ENCODE measurements around the gene DPP10. TPM values are rescaled to one million over a fixed set of nuclear protein-coding genes. Genes with fewer than 3 reads are reported as not detected.

DPP10 gene
- total RNA-seq, 6 experiments from 2014 or later = not detected

DNA sequence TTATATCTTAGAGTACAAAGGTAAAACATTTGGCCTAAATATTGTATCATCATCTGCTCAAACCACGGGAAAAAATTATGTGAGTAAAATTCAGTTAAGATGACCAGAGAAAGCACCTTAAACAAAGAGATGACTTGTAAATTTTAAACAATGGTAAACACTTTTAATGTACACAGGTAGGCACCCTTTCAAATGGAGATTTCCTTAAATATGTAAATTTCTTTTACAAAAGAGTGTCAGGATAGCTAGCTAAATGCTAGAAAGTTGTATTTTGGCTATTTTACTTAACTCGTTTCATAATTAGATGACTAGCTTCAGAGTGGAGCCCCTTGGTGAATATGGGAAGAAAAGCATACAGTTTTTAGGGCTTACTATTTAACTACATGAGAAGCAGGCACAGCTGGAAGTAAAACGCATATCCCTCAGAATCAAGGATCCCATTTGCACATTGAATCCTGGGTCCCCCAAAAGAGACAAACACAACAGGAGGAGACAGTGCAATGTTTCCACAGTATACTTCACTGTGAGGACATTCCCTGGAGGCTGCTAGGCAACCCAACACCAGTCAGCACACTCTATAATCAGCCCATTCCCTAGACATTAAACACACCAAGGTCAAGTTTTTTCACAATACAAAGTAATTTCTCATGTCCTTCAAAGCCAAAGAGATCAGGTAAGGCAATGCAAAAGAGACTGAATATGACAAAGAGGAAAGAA lies 1154.4 kb downstream of the DPP10 start:
- H3K4me3 Mint-ChIP-seq = no peak overlapping the region
- H3K4me1 Mint-ChIP-seq (ENCODE audit: low read depth) = no peaks in the 10 kb centered on the region
- no peak overlapping the region for H3K27ac Mint-ChIP-seq
- DNase-seq = no peak
- TF ChIP-seq, protein P1, sequence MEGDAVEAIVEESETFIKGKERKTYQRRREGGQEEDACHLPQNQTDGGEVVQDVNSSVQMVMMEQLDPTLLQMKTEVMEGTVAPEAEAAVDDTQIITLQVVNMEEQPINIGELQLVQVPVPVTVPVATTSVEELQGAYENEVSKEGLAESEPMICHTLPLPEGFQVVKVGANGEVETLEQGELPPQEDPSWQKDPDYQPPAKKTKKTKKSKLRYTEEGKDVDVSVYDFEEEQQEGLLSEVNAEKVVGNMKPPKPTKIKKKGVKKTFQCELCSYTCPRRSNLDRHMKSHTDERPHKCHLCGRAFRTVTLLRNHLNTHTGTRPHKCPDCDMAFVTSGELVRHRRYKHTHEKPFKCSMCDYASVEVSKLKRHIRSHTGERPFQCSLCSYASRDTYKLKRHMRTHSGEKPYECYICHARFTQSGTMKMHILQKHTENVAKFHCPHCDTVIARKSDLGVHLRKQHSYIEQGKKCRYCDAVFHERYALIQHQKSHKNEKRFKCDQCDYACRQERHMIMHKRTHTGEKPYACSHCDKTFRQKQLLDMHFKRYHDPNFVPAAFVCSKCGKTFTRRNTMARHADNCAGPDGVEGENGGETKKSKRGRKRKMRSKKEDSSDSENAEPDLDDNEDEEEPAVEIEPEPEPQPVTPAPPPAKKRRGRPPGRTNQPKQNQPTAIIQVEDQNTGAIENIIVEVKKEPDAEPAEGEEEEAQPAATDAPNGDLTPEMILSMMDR (IDR thresholded peaks at IDR 0.05) = no peak
- H3K36me3 Mint-ChIP-seq (ENCODE audit: low read depth) = peaks cover 6% of the 10 kb centered on the region; the same call in 1 of the 2 replicates
- peaks cover 37% of the 10 kb centered on the region for H3K9me3 Mint-ChIP-seq
- peaks cover 3% of the 10 kb centered on the region; the same call in 1 of the 2 replicates for H3K27me3 Mint-ChIP-seq (ENCODE audit: insufficient read depth)

- H3K36me3 Mint-ChIP-seq (ENCODE audit: low read depth) = no peaks in the 10 kb centered on the region
- H3K4me1 Mint-ChIP-seq (ENCODE audit: low read depth) = no peaks in the 10 kb centered on the region
- TF ChIP-seq, protein P1 (IDR thresholded peaks at IDR 0.05) = no peak
- no peak overlapping the region for H3K4me3 Mint-ChIP-seq
- H3K27me3 Mint-ChIP-seq (ENCODE audit: insufficient read depth) = peaks cover 3% of the 10 kb centered on the region; the same call in 1 of the 2 replicates
- H3K9me3 Mint-ChIP-seq = peaks cover 41% of the 10 kb centered on the region
- DNase-seq = no peak
- H3K27ac Mint-ChIP-seq = no peak overlapping the region
These were observed 1160.8 kb downstream of the DPP10 start for GRCh38 chr2:115603285-115603684.

DNA sequence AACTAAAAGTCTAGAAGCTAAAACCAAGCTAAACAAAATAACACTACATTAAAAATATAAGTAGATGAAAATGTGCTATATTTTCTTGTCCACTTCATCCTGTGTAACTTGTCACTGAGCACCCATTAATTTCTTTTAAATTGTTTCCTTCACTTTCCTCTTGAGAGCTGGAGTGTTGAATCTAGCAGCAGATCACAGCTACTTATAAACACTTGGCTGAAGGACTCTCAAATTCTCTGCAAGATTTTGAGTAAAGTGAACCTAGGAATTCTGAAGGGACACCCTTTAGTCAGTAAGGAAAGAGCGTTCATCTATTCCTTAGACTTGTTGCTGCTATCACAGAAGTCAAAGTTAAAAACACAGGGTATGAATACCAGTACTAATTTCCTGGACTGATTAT lies 1163.9 kb downstream of the DPP10 start:
- Mint-ChIP-seq H3K27me3 (ENCODE audit: insufficient read depth) (no peaks in the 10 kb centered on the region), H3K36me3 (ENCODE audit: low read depth) (no peaks in the 10 kb centered on the region), H3K4me3 (no peak overlapping the region), H3K4me1 (ENCODE audit: low read depth) (no peaks in the 10 kb centered on the region), H3K27ac (no peak overlapping the region), H3K9me3 (peaks cover 33% of the 10 kb centered on the region)
- DNase-seq = no peak
- TF ChIP-seq, protein P1 (IDR thresholded peaks at IDR 0.05) = no peak

GRCh38 chr2:115609978-115610377 lies 1167.5 kb downstream of the DPP10 start:
- Mint-ChIP-seq H3K27ac (no peak overlapping the region), H3K36me3 (ENCODE audit: low read depth) (no peaks in the 10 kb centered on the region), H3K4me1 (ENCODE audit: low read depth) (no peaks in the 10 kb centered on the region), H3K4me3 (no peak overlapping the region), H3K27me3 (ENCODE audit: insufficient read depth) (no peaks in the 10 kb centered on the region), H3K9me3 (peaks cover 42% of the 10 kb centered on the region)
- TF ChIP-seq, protein P1 (IDR thresholded peaks at IDR 0.05) = no peak
- DNase-seq = no peak

DNA sequence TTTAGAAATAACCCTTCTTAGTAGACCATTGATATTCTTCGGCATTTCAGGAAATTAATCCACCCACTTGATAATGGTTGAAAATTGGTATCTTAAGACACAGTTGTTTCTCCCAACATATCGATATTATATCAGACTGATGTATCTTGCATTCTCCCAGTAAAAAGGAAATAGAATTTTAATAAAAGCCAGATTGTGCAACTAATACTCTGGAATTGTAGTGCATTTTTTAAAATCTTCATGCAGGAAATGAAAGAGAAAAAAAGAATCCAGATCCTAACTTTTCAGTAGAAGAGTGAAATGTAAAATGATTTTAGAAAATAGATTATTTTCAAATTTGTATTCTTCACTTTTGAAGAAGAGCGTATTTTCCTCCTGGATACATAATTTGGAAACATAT lies 1168.4 kb downstream of the DPP10 start:
- no peak overlapping the region for H3K27ac Mint-ChIP-seq
- H3K4me3 Mint-ChIP-seq = no peak overlapping the region
- no peak for DNase-seq
- TF ChIP-seq, protein P1 (IDR thresholded peaks at IDR 0.05) = no peak
- no peaks in the 10 kb centered on the region for H3K4me1 Mint-ChIP-seq (ENCODE audit: low read depth)
- peaks cover 35% of the 10 kb centered on the region for H3K9me3 Mint-ChIP-seq
- no peaks in the 10 kb centered on the region for H3K36me3 Mint-ChIP-seq (ENCODE audit: low read depth)
- no peaks in the 10 kb centered on the region for H3K27me3 Mint-ChIP-seq (ENCODE audit: insufficient read depth)

Measured in HFFc6 (cell line).